ENCODE data around the gene EEA1. TPM values are rescaled to one million over a fixed set of nuclear protein-coding genes. Genes with fewer than 3 reads are reported as not detected.

EEA1 gene
- total RNA-seq, 1 experiment from 2014 or later = 9.7 TPM

DNA sequence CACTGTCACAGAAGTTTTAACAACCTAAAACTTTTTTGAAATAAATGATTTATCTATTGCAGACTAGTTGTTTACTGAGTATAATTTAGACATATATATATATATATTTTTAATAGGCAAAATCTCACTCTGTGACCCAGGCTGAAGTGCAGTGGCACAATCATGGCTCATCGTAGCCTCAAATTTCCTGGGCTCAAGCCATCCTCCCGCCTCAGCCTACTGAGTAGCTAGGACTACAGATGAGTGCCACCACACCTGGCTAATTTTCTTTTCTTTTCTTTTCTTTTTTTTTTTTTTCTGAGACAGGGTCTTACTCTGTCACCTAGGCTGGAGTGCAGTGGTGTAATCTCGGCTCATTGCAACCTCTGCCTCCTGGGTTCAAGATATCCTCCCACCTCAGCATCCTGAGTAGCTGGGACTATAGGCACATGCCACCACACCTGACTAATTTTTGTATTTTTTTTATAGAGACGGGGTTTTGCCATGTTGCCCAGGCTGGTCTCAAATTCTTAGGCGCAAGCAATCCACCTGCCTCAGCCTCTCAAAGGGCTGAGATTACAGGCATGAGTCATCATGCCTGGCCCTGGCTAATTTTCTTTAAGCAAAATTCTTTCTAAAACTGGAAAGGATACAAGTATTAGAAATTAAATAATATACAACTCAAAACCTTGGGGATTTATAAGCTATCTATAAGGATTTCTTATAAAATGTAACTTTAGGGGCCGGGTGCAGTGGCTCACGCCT lies 23.1 kb downstream of the EEA1 start:
- DNase-seq (ENCODE audit: low read depth) = no peak
- in situ Hi-C loops (cut with HindIII; ENCODE audit: low pct_unique_long_range_greater_than_20kb, low sequenced_read_pairs) = no loop called here

DNA sequence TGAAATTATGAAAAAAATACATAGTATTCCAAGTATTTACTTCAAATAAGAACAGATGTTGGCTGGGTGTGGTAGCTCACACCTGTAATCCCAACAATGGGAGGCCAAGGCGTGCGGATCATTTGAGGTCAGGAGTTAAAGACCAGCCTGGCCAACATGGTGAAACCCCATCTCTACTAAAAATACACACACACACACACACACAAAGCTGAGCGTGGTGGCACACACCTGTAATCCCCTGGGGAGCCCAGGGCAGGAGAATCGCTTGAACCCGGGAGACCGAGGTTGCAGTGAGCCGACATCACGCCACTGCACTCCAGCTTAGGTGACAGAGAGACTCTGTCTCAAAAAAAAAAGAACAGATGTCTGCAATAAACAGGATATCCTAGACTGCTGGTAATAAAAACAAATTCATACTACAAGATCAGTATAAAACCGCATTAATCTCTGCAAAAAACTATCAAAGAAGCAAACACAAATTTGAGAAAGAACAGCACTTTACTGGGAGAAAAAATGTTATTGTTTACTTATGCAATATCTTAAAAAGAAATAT lies 23.8 kb downstream of the EEA1 start:
- in situ Hi-C loops (cut with HindIII; ENCODE audit: low pct_unique_long_range_greater_than_20kb, low sequenced_read_pairs) = no loop called here
- no peak for DNase-seq (ENCODE audit: low read depth)

DNA sequence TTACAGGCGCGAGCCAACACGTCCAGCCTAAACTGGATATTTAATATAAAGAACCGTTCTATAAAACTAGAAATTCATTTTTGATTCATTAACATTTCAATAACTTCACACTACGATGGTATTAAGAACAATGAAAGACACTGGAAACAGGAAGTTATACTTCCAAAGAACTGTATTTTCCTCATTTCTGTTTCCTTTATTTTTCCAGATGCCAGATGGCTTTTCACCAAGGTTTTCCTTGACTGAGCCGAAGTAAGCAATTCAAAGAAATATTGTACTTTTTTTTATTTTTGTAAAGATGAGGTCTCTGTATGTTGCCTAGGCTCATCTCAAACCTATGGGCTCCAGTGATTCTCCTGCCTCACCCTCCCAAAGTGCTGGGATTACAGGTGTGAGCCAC lies 28.2 kb downstream of the EEA1 start:
- in situ Hi-C loops (cut with HindIII; ENCODE audit: low pct_unique_long_range_greater_than_20kb, low sequenced_read_pairs) = no loop called here
- DNase-seq (ENCODE audit: low read depth) = no peak

DNA sequence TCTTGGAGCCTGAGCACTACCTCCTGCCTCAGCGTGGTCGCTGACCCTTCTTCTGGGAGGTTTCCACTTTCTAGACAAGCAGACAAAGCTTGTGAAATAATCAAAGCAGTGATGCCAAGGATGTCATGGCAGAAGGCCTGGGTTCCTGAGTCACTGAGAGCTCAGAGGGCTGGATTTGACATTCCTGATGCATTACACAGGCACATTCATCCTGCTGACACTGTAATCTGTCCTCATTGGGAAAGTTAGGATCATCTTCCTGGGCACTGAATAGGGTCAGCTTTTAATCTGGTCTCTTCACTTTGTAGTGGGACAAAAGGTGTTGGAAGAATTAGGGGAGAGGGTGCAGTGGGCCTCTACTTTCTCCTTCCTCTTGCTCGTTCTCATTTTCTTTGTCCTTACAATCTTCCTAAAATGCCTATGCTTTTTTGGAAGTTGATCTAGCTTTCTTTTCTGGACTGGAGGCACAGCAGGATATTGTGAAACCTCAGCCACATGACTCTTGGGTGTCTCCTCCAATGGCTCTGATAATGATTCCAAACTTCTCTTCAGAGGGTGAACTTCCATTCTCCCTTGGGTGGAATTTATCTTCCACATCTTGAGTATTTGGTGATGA lies 29.6 kb downstream of the EEA1 start:
- in situ Hi-C loops (cut with HindIII; ENCODE audit: low pct_unique_long_range_greater_than_20kb, low sequenced_read_pairs) = no loop called here

DNA sequence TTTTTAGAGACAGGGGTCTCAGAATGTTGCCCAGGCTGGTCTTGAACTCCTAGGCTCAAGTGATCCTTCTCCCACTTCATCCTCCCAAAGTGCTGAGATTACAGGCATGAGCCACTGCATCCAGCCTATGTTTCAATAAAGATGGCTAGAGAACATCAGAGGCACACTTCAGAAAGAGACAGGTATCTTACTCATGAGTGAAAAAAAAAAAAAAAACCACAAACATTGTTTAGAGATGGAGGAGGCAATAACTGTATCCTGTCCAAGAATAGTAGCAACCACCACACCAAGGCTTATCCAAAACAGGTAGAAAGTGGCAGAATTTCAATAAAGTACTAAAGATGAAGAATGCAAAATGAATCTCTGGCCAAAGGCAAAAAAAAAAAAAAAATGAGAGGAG lies 30.3 kb downstream of the EEA1 start:
- DNase-seq (ENCODE audit: low read depth) = no peak

More for the DNA sequence above, 29.6 kb downstream of the EEA1 start:
- peak; percentile 73 for DNase-seq (ENCODE audit: low read depth)

DNA sequence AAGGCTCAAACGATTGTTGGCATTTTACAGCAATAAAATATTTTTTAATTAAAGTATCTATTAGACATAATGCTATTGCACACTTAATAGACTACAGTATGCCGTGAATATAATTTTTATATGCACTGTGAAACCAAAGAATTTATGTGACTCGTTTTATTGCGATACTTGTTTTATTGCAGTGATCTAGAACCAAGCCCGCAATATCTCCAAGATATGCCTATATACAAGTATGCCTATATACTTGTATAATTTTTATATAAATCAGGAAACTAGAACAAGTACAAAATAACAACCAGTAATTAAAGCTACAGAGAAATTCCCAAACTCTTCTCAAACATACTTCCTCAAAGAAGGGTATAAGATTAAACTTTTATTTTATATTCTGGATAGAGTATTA lies 31.3 kb downstream of the EEA1 start:
- in situ Hi-C loops (cut with HindIII; ENCODE audit: low pct_unique_long_range_greater_than_20kb, low sequenced_read_pairs) = no loop called here
- no peak for DNase-seq (ENCODE audit: low read depth)

More for the DNA sequence above, 30.3 kb downstream of the EEA1 start:
- in situ Hi-C loops (cut with HindIII; ENCODE audit: low pct_unique_long_range_greater_than_20kb, low sequenced_read_pairs) = no loop called here

DNA sequence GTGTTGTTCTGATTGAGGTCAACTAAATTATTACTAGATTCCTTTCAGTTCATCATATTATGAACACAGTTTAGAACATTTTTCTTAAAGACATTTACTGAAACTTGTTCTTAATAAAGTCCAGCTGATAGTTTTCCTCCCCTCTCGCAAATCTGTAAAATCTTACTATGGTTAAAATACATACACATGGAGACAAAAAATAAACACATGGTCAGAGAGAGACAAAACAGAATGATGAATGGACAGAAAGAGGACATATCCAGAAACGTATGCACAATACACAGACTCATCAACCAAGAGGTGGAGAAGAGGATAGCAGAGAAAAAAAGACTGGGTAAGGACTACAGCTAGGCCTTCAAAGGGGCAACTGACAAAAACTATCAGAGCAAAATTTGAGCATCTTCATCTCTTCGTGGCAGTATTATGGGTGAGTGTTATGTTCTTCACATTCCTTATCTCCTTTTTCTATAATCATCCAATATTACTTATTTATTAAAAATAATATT lies 38.4 kb downstream of the EEA1 start:
- no peak for DNase-seq (ENCODE audit: low read depth)
- in situ Hi-C loops (cut with HindIII; ENCODE audit: low pct_unique_long_range_greater_than_20kb, low sequenced_read_pairs) = no loop called here

DNA sequence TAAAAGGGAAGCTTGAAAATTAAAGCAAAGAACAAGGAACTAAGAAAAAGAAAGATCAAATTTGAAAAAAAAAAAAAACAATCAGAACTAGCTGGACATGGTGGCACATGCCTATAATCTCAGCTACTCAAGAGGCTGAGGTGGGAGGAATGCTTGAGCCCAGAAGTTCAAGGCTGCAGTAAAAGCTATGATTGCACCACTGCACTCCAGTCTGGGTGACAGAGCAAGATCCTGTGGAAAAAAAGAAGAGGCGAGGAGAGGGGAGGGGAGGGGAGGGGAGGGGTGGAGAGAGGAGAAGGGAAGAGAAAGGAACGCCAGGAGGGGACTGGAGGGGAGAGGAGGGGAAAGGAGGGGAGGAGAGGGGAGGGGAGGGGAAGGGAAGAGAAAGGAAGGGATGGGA lies 43.0 kb downstream of the EEA1 start:
- no peak for DNase-seq (ENCODE audit: low read depth)
- in situ Hi-C loops (cut with HindIII; ENCODE audit: low pct_unique_long_range_greater_than_20kb, low sequenced_read_pairs) = no loop called here

DNA sequence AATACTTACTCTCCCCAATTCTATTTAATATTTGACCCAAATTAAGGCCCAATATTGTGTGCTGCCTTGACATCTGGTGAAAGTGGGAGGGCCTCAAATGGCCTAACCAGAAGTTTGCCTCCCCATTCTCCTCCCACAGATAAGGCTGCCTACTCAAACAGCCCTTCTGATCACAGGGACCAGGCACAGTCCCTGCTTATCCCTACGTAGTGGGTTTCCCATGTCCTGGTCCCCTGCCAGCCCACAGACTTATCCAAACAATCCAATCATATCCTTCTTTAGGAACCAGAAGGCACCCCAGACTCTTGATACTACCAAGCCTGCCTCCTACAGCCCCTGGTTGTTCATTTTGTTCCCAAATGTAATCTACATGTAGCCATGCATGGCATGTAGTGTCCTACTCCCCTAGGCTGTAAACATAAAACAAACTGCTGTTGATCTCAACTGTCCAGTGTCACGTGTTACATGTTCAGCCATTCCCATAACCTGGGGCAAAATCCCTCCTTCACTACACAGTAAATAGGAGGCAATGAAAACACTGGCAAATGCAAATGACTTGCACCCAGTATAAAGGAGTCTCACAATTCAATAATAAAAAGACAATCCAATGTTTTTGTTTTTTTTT lies 49.3 kb downstream of the EEA1 start:
- in situ Hi-C loops (cut with HindIII; ENCODE audit: low pct_unique_long_range_greater_than_20kb, low sequenced_read_pairs) = no loop called here
- DNase-seq (ENCODE audit: low read depth) = no peak

DNA sequence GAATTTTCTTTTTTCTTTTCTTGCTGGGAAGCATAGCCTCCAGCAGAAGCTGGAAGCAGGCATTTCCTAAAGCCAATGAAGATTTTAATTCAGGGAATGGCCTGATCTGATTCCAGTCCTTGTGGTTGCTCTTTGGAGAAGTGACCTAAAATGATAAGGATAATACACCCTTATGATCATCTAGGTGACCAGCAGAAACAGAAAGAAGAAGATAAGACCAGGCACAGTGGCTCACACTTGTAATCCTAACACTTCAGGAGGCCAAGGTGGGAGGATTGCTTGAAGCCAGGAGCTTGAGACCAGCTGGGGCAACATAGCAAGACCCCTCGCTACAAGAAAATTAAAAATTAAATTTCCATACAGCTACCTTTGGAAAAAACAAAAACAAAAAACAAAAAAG lies 51.2 kb downstream of the EEA1 start:
- DNase-seq (ENCODE audit: low read depth) = no peak
- in situ Hi-C loops (cut with HindIII; ENCODE audit: low pct_unique_long_range_greater_than_20kb, low sequenced_read_pairs) = no loop called here

DNA sequence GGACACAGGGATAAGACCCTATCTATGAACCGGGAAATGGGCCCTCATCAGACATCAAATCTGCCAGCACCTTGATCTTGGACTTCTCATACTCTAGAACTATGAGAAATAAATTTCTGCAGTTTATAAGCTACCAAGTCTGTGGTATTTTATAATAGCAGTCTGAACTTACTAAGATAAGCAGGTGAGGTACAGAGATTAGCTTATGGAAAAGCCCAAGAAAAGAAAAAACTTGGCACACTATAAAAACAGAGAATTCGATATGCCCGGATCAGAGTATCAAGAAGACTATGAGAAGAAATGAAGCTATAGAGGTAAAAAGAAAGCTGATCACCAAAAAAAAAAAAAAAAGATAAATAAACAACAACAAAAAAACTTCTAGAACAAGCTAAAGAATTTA lies 52.6 kb downstream of the EEA1 start:
- DNase-seq (ENCODE audit: low read depth) = no peak
- in situ Hi-C loops (cut with HindIII; ENCODE audit: low pct_unique_long_range_greater_than_20kb, low sequenced_read_pairs) = no loop called here

DNA sequence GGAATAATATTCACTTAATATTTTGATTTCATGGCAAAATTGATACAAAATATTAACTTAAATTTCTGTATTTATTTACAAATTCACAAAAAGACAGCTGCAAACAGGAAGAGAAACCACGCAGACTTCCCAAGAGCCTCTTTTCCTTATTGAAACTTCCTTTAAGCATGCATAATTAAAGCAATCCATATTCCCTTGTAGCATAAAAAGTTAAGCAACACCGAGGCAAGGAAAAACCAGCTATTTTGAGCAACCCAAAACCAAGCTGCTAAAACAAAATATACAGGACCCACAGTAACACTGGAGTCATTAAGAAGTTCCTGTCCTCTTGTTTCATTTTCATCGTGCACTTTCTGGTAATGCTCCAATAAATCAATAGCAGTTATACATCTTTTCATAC lies 58.0 kb downstream of the EEA1 start:
- no peak for DNase-seq (ENCODE audit: low read depth)
- in situ Hi-C loops (cut with HindIII; ENCODE audit: low pct_unique_long_range_greater_than_20kb, low sequenced_read_pairs) = no loop called here

DNA sequence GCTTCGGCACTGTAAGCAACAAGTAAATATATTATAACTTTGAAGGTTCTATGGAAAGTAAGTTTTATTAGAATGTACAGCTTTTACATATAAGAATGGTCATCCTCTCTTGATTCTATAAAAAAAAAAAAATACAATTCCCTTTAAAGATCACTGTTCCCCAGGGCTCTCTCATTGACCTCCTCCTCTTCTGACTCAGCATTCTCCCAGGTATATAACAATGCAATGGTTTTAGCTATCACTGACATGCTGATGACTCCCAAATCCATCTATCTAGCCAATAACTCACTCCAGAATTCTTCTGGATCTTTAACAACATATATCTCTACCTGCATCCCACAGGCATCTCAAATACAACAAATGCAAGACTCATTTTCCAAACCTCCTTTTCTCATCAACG lies 62.7 kb downstream of the EEA1 start:
- DNase-seq (ENCODE audit: low read depth) = no peak
- in situ Hi-C loops (cut with HindIII; ENCODE audit: low pct_unique_long_range_greater_than_20kb, low sequenced_read_pairs) = no loop called here

DNA sequence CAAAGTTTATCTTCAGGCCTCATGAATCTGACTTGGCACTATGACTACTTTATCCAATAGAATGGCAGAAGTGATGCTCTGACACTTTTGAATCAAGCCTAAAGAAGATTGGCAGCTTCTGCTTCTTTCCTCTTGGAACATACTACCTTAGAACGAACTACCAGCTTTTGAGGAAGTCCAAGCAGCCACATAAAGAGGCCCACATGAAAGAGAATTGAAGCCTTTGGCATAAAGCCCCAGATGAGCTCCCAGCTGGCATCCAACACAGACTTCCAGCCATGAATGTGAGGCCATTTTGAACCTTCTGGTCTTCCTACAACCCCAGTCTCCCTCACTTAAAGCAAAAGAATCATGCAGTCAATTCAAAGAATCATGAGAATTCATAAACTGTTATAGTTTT lies 65.8 kb downstream of the EEA1 start:
- no peak for DNase-seq (ENCODE audit: low read depth)
- in situ Hi-C loops (cut with HindIII; ENCODE audit: low pct_unique_long_range_greater_than_20kb, low sequenced_read_pairs) = no loop called here

DNA sequence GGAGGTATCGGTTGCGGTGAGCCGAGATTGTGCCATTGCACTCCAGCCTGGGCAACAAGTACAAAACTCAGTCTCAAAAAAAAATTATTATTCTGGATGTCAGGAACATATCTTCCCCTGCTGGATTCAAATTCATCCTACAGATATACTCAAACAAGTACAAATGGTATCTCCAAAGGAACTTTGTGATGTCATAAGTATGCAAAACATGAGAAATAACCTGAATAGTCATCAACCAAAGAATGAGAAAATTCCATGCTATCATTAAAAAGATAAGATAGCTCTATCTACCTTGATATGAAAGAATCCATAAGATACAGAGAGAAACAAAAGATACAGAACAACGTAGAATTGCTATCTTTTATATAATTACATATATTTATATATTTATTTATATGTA lies 67.7 kb downstream of the EEA1 start:
- in situ Hi-C loops (cut with HindIII; ENCODE audit: low pct_unique_long_range_greater_than_20kb, low sequenced_read_pairs) = no loop called here
- no peak for DNase-seq (ENCODE audit: low read depth)

DNA sequence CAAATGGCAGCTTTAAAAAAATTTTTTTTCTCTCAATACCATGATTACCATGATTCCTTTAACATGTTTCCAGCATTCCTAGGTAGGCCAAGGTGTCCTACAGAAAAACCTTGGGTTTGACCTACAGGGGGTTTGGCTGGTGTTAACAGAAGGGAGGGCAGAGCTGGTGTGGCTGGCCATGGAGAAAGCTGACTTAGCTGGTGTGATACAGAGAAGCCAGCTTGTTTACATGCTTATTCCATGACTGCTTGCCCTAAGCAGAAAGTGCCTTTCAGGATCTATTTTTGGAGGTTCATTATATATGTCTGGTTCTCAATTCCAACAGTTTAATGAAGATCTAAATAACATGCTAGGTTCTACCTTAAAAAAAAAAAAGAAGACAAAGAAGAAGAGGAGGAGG lies 68.6 kb downstream of the EEA1 start:
- DNase-seq (ENCODE audit: low read depth) = no peak
- in situ Hi-C loops (cut with HindIII; ENCODE audit: low pct_unique_long_range_greater_than_20kb, low sequenced_read_pairs) = no loop called here

DNA sequence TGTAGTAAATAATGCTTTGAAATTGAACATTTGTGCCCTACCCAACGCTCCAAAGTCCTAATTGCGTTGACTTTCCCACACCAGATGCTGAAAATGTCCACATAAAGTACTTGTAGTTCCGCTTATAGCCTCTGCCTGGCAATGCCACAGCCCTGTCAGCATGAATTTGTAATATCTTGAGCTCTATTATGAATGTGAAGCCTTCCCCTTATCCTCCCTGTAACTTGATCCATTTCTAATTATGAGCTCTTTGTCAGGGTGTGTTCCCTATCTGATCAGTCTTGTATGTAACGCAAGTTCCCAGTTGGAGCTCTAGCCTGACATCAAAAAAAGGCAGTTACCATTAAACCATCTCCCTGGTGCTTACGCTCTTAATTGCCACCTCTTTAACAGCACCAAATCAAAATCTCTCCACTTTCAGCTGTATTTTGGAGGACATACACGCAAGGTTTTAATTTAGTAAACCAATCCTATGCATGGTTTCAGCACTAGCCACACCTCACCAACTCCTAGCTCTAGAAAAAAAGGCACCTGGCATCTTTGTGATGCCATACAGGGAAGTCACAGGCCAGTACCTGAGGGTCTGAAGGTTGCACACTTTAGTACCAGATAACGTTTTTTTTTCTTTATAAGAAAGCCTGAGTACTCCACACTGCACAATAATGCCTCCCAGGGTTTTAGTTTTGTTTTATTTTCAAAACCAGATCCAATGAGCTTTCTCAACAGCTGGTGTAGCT lies 69.3 kb downstream of the EEA1 start:
- in situ Hi-C loops (cut with HindIII; ENCODE audit: low pct_unique_long_range_greater_than_20kb, low sequenced_read_pairs) = no loop called here

DNA sequence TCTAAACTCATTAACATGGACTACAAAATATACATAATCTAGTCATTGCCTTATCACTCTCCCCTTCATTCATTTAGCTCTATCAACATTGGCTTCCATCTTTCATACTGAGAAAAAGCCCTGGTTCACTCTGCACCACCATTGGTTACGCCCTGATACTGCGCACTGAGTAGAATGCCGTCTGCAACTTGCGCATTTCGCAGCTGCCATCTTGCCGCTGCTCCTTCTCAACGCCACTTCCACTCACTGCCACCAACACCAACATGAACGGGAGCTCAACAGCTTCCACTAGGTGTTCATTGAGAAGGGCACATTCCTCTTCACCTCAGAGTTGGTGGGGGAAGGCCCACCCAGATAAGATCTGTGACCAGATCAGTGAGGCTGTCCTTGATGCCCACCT lies 71.3 kb downstream of the EEA1 start:
- in situ Hi-C loops (cut with HindIII; ENCODE audit: low pct_unique_long_range_greater_than_20kb, low sequenced_read_pairs) = no loop called here
- DNase-seq (ENCODE audit: low read depth) = no peak

More for the DNA sequence above, 69.3 kb downstream of the EEA1 start:
- DNase-seq (ENCODE audit: low read depth) = no peak

DNA sequence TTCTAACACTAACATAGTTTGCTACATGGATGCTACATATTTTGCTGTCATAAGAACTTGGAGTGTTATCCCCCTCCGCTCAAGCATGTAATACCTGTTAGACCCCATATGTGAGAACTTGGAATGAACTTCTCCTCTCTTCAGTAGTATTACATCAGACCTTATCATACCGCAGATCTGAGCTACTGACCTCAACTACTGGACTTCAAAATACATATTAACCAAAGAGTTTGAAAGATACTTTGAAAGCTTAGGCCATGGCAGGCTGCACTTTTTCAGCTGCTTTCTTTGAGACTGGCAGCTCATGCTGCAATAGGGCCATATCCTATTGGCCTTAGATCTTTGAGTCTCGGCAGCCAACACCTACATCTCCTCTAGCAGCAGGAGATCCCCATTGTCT lies 74.8 kb downstream of the EEA1 start:
- DNase-seq (ENCODE audit: low read depth) = no peak
- in situ Hi-C loops (cut with HindIII; ENCODE audit: low pct_unique_long_range_greater_than_20kb, low sequenced_read_pairs) = no loop called here

Measured in Caki2 (cell line).